Ovary (tissue), 9 donors: ENCODE data around the gene MDGA2. TPM values are rescaled to one million over a fixed set of nuclear protein-coding genes. Genes with fewer than 3 reads are reported as not detected.
A peak's percentile ranks its signal among the peaks of the same experiment; 100 is the strongest.

Experiments
- DNase-seq, 5 donors: peaks; one replicate each; pipeline ENCODE4 v3.0.0-alpha.2; 2019 to 2020
- H3K27ac ChIP-seq, 2 donors: fragments of 200-600 bp; one replicate each; pipeline versions ENCODE4 v1.5.1 to v1.8.0; 2019 to 2022
- H3K27me3 ChIP-seq: fragments of 200-600 bp; one replicate; pipeline ENCODE4 v1.8.0; 2022
- H3K36me3 ChIP-seq: fragments of 200-600 bp; sonication (generic); one replicate; pipeline ENCODE4 v1.5.1; 2019
- H3K4me1 ChIP-seq: one replicate; pipeline ENCODE4 v1.8.1; 2013; ENCODE audit warnings: mild to moderate bottlenecking, moderate library complexity; ENCODE audit not compliant: insufficient read depth
- H3K4me3 ChIP-seq: fragments of 200-600 bp; sonication (generic); one replicate; pipeline ENCODE4 v1.5.1; 2017
- H3K9me3 ChIP-seq, 2 donors: fragments of 200-600 bp in 1 of 2; sonication (generic) in 1 of 2; one replicate each; pipeline versions ENCODE4 v1.5.1 to v1.8.1; 2013 to 2019; ENCODE audit warnings: mild to moderate bottlenecking in 1 of 2, moderate library complexity in 1 of 2
- CTCF ChIP-seq, 3 donors: fragments of 450-650 bp in 2 of 3; fragments of 200-600 bp in 1 of 3; IDR thresholded peaks; one replicate each; pipeline versions ENCODE4 v1.5.1 to v1.8.0; 2016 to 2022; ENCODE audit warnings: antibody characterized with exemption in 3 of 3, mild to moderate bottlenecking in 1 of 3
- EP300 ChIP-seq: sonication (generic); formaldehyde crosslinking; IDR thresholded peaks from one replicate; pipeline ENCODE4 v1.6.1; 2017; ENCODE audit warnings: antibody characterized with exemption
- POLR2A ChIP-seq: fragments of 450-650 bp; IDR thresholded peaks from one replicate; pipeline ENCODE4 v1.6.1; 2017; ENCODE audit warnings: antibody characterized with exemption, mild to moderate bottlenecking, moderate library complexity
- WGBS, 3 donors: extraction: QIAGEN DNeasy Blood & Tissue Kit in 1 of 3; methylation state at CpG; one replicate each; pipeline versions ENCODE4 v1.1.5 to v1.1.7; 2013 to 2017; 5-methylcytosine and 5-hydroxymethylcytosine counted together
- intact Hi-C, 4 donors: fragments of 100-400 bp; cut with DNase I; formaldehyde crosslinking; loops; one replicate each; pipeline versions ENCODE4 v1.11.0 to v1.15.1; 2022 to 2023
- polyA plus RNA-seq, 2 donors: library from polyadenylated mRNA; stranded (reverse); fragments of 200-250 nt in 1 of 2; fragments of 350-450 nt in 1 of 2; fragmentation: Illumina TruSeq in 1 of 2; extraction: RNeasy Lipid Tissue Mini Kit (QIAGEN cat#74804) in 1 of 2; gene quantifications; one replicate each; pipeline ENCODE4 v1.2.3, GENCODE V29; 2013 to 2014
- total RNA-seq, 7 donors: library from RNA; depleted of rRNA in 2 of 7; stranded (reverse); fragments of >200 nt in 2 of 7; fragmentation: NEBNext Ultra II Directional in 3 of 7; extraction: Animal tissue kit (Norgen Biotek cat#: 25700) in 3 of 7; gene quantifications; one replicate each; pipeline versions ENCODE4 v1.1.0 to v1.2.4, GENCODE V29; 2016 to 2023
- donor health status: DM: no; HTN: no; CAD: no; lungs with moderate emphysema.
- donor health status: DM: no; HTN: no; CAD: no.
- donor health status: Bipolar disorder and iron deficiency.
- donor health status: DM: yes; HTN: yes; CAD: no.
- donor health status: DM: no; HTN: no; CAD: no.
- donor health status: DM: yes; HTN: yes; CAD: no.

Gene MDGA2
- total and polyA plus RNA-seq, 9 donors = 0.04 to 0.26 (median 0.18) TPM; not detected in 5

GRCh38 chr14:47278233-47278842 lies 397.1 kb downstream of the MDGA2 start:
- no peak overlapping the region for H3K27ac ChIP-seq
- peak in 1 of 5 donors; percentile 14 for DNase-seq
- intact Hi-C loops = no loop called here

DNA sequence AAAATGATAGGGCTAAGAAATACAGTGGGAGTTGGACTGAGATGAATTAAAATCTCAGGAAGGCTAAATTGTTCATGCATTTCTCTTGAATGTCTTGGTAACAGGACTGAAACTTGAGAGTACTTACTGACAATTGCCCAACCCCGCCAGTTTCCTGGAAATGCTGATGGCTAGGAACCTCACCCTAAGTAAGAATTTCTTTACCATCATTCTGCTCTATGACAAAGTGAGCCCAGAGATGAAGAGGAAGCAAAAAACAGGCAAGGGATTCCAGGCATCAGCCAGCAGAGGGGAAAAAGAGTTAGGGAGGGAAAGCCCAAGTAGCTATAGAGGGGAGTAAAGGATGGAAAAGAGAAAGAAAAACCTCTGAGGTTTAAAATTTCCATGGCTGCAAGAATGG lies 397.7 kb downstream of the MDGA2 start:
- Histone ChIP-seq H3K27me3 (no peaks in the 10 kb centered on the region), H3K9me3 (no peaks in the 10 kb centered on the region), H3K4me1 (no peaks in the 10 kb centered on the region), H3K4me3 (no peak overlapping the region), H3K36me3 (no peaks in the 10 kb centered on the region), H3K27ac (no peak overlapping the region)
- no peak for TF ChIP-seq POLR2A
- no peak for TF ChIP-seq CTCF (IDR thresholded peaks at IDR 0.05)
- TF ChIP-seq EP300 = no peak
- intact Hi-C loops = no loop called here
- DNase-seq = no peak
- 71 to 89% (median 82%) methylated on average over 1 of the region's 1 CpG for WGBS, 3 donors

More at GRCh38 chr14:47278233-47278842, 397.1 kb downstream of the MDGA2 start:
- TF ChIP-seq CTCF (IDR thresholded peaks at IDR 0.05) (no peak), EP300 (no peak), POLR2A (no peak)
- no peaks in the 10 kb centered on the region for H3K4me1 ChIP-seq
- WGBS, 3 donors = 45 to 54% (median 49%) methylated on average over 5 of the region's 5 CpGs
- H3K9me3 ChIP-seq = no peaks in the 10 kb centered on the region
- H3K4me3 ChIP-seq = no peak overlapping the region
- no peaks in the 10 kb centered on the region for H3K36me3 ChIP-seq
- no peaks in the 10 kb centered on the region for H3K27me3 ChIP-seq

GRCh38 chr14:47276931-47277330 lies 398.5 kb downstream of the MDGA2 start:
- TF ChIP-seq EP300 (no peak), CTCF (IDR thresholded peaks at IDR 0.05) (no peak)
- intact Hi-C loops = no loop called here
- Histone ChIP-seq H3K4me1 (no peaks in the 10 kb centered on the region), H3K27me3 (no peaks in the 10 kb centered on the region), H3K36me3 (no peaks in the 10 kb centered on the region), H3K4me3 (no peak overlapping the region), H3K27ac (no peak overlapping the region), H3K9me3 (no peaks in the 10 kb centered on the region)
- no peak for DNase-seq
- WGBS, 3 donors = 63 to 86% (median 64%) methylated on average over 3 of the region's 3 CpGs

DNA sequence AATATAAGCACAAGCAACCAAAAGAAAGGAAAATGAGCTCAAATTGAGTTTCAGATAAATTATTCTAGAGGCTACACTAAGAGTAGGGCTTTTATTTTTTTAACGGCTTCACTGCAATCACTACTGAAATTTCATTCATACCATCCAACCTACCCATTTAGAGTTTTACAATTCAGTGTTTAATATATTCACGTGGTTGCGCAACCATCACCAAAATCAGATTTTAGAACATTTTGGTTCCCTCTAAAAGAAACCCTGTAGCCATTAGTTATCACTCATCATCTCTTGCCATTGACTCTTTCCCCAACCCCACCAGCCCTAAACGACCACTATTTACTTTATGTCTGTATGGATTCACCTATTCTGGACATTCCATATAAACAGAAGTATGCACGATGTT lies 401.5 kb downstream of the MDGA2 start:
- intact Hi-C loops = no loop called here
- no peak for TF ChIP-seq POLR2A
- TF ChIP-seq EP300 = no peak
- no peak for TF ChIP-seq CTCF (IDR thresholded peaks at IDR 0.05)
- H3K27me3 ChIP-seq = no peaks in the 10 kb centered on the region
- no peaks in the 10 kb centered on the region for H3K4me1 ChIP-seq
- WGBS, 3 donors = 78 to 90% (median 81%) methylated on average over 5 of the region's 5 CpGs
- no peaks in the 10 kb centered on the region for H3K36me3 ChIP-seq
- DNase-seq = no peak
- H3K4me3 ChIP-seq = no peak overlapping the region
- no peaks in the 10 kb centered on the region for H3K9me3 ChIP-seq
- H3K27ac ChIP-seq = no peak overlapping the region
